OCI-LY3 (cell line): ENCODE results near the gene ATP9A.
"Not testable (repeated sequence)": the region's sequence is repeated elsewhere in the genome, so short reads cannot be mapped to it uniquely, and the experiment has no call there.

Experiments used
- H2AFZ ChIP-seq: fragments of 200-600, 300-600 bp; shearing (Covaris generic); 2 replicates; pipeline ENCODE4 v1.6.0; 2014; ENCODE audit warnings: antibody characterized with exemption, low read depth, low read length
- H3K27ac ChIP-seq: fragments of 200-600, 300-600 bp; sonication (generic); 2 replicates; pipeline ENCODE4 v1.5.1; 2014; ENCODE audit warnings: mild to moderate bottlenecking, low read length, moderate library complexity, mixed read lengths
- H3K27me3 ChIP-seq: fragments of 200-600, 300-600 bp; sonication (generic); 2 replicates; pipeline ENCODE4 v1.6.1; 2014; ENCODE audit warnings: low read depth, low read length, mixed read lengths
- H3K36me3 ChIP-seq: fragments of 200-600, 300-600 bp; sonication (generic); replicated peaks from 2 replicates; pipeline ENCODE3; 2014; ENCODE audit warnings: low read depth, low read length, mixed read lengths
- H3K4me1 ChIP-seq: fragments of 300-600, 200-600 bp; sonication (generic); 2 replicates; pipeline ENCODE4 v1.6.1; 2014; ENCODE audit warnings: low read length, mixed read lengths
- H3K4me2 ChIP-seq: fragments of 200-600, 300-600 bp; sonication (generic); 2 replicates; pipeline ENCODE4 v1.6.1; 2014; ENCODE audit warnings: low read length, mixed read lengths
- H3K4me3 ChIP-seq: fragments of 300-600, 200-600 bp; sonication (generic); 2 replicates; pipeline ENCODE4 v1.5.1; 2014; ENCODE audit warnings: antibody characterized with exemption, mild to moderate bottlenecking, low read length, moderate library complexity
- H3K79me2 ChIP-seq: fragments of 300-600, 200-600 bp; shearing (Covaris generic); 2 replicates; pipeline ENCODE4 v1.6.1; 2014; ENCODE audit warnings: mild to moderate bottlenecking, low read length, mixed read lengths
- H3K9ac ChIP-seq: fragments of 300-600, 200-600 bp; shearing (Covaris generic); 2 replicates; pipeline ENCODE4 v1.6.0; 2014; ENCODE audit warnings: mild to moderate bottlenecking, low read length, moderate library complexity
- H3K9me3 ChIP-seq: fragments of 200-600, 300-600 bp; shearing (Covaris generic); 2 replicates; pipeline ENCODE4 v1.6.1; 2014; ENCODE audit warnings: low read length, mixed read lengths; ENCODE audit not compliant: insufficient read depth
- H4K20me1 ChIP-seq: fragments of 200-600, 300-600 bp; sonication (generic); 2 replicates; pipeline ENCODE4 v1.6.1; 2016; ENCODE audit warnings: low read length, mixed read lengths; ENCODE audit not compliant: insufficient read depth
- CTCF ChIP-seq: fragments of 200-600, 300-600 bp; sonication (generic); IDR thresholded peaks from 2 replicates; pipeline ENCODE4 v1.5.1; 2014; ENCODE audit warnings: antibody characterized with exemption, low read length, low read depth
- EZH2phosphoT487 ChIP-seq: fragments of 200-600 bp; shearing (Covaris generic); IDR thresholded peaks from 2 replicates; pipeline ENCODE4 v1.6.1; 2018; ENCODE audit warnings: antibody characterized with exemption, mixed run types, low read depth

The ATP9A gene

GRCh38 chr20:51569815-51570738, 198.1 kb downstream of the ATP9A start:
- Histone ChIP-seq H3K4me2 (no peak overlapping the region), H3K4me1 (0 out of 2 replicates have a peak, but pooled peaks cover 8% of the 10 kb centered on the region), H4K20me1 (no peaks in the 10 kb centered on the region), H2AFZ (no peak overlapping the region), H3K27ac (no peak overlapping the region), H3K79me2 (no peaks in the 10 kb centered on the region), H3K9ac (no peak overlapping the region), H3K27me3 (peaks cover 10% of the 10 kb centered on the region), H3K9me3 (peaks cover 3% of the 10 kb centered on the region; the same call in 1 of the 2 replicates), H3K36me3 (no peaks in the 10 kb centered on the region), H3K4me3 (no peak overlapping the region)
- TF ChIP-seq CTCF (no peak), EZH2phosphoT487 (no peak)

GRCh38 chr20:51568533-51568932, 199.7 kb downstream of the ATP9A start:
- H3K4me1 ChIP-seq, H3K4me2 ChIP-seq, H3K27me3 ChIP-seq, H3K9me3 ChIP-seq, H3K79me2 ChIP-seq, H4K20me1 ChIP-seq, H3K36me3 ChIP-seq, H3K27ac ChIP-seq, H3K4me3 ChIP-seq, H2AFZ ChIP-seq, H3K9ac ChIP-seq: not testable (repeated sequence)

GRCh38 chr20:51567622-51568021, 200.6 kb downstream of the ATP9A start:
- Histone ChIP-seq H4K20me1 (no peaks in the 10 kb centered on the region), H3K9ac (no peak overlapping the region), H3K4me1 (0 out of 2 replicates have a peak, but pooled peaks cover 8% of the 10 kb centered on the region), H3K27ac (no peak overlapping the region), H3K27me3 (peaks cover 10% of the 10 kb centered on the region), H3K79me2 (no peaks in the 10 kb centered on the region), H3K9me3 (peaks cover 3% of the 10 kb centered on the region; the same call in 1 of the 2 replicates), H3K4me3 (no peak overlapping the region), H2AFZ (no peak overlapping the region), H3K36me3 (no peaks in the 10 kb centered on the region), H3K4me2 (no peak overlapping the region)
- TF ChIP-seq EZH2phosphoT487 (no peak), CTCF (no peak)

GRCh38 chr20:51566594-51566993, 201.6 kb downstream of the ATP9A start:
- H3K4me2 ChIP-seq: no peak overlapping the region

More at GRCh38 chr20:51566594-51566993, 201.6 kb downstream of the ATP9A start:
- H3K79me2 ChIP-seq: no peaks in the 10 kb centered on the region
- H2AFZ ChIP-seq: no peak overlapping the region
- H3K9me3 ChIP-seq: peaks cover 3% of the 10 kb centered on the region; the same call in 1 of the 2 replicates
- peaks cover 10% of the 10 kb centered on the region for H3K27me3 ChIP-seq
- H3K27ac ChIP-seq: no peak overlapping the region
- no peak for TF ChIP-seq CTCF
- no peak for TF ChIP-seq EZH2phosphoT487
- H3K9ac ChIP-seq: no peak overlapping the region
- H3K36me3 ChIP-seq: no peaks in the 10 kb centered on the region
- 0 out of 2 replicates have a peak, but pooled peaks cover 8% of the 10 kb centered on the region for H3K4me1 ChIP-seq
- H4K20me1 ChIP-seq: no peaks in the 10 kb centered on the region
- H3K4me3 ChIP-seq: no peak overlapping the region
